Adrenal gland (tissue), 5 donors: ENCODE measurements around the gene ACER1.

ENCODE experiments used
- POLR2A ChIP-seq, 2 donors: fragments of 450-650 bp; IDR thresholded peaks; one replicate each; pipeline ENCODE4 v1.6.1; 2017; ENCODE audit warnings: antibody characterized with exemption in 2 of 2, mild to moderate bottlenecking in 2 of 2, moderate library complexity in 1 of 2
- TF ChIP-seq, protein P1 (sequence below), 6 experiments: fragments of 450-650 bp in 4 of 6; fragments of 200-600 bp in 2 of 6; sonication (generic) in 1 of 6; IDR thresholded peaks; 1 replicate in 5 of 6; 2 replicates in 1 of 6; pipeline versions ENCODE4 v1.5.1 to v1.8.0; 2016 to 2021; ENCODE audit warnings: antibody characterized with exemption in 6 of 6, mild to moderate bottlenecking in 2 of 6, moderate library complexity in 1 of 6
- donor health status: DM: no; HTN: no; CAD: no.

GRCh38 chr19:6297202-6297601 lies 36.2 kb downstream of the ACER1 start:
- no peak for TF ChIP-seq POLR2A (IDR thresholded peaks at IDR 0.05)
- TF ChIP-seq, protein P1, sequence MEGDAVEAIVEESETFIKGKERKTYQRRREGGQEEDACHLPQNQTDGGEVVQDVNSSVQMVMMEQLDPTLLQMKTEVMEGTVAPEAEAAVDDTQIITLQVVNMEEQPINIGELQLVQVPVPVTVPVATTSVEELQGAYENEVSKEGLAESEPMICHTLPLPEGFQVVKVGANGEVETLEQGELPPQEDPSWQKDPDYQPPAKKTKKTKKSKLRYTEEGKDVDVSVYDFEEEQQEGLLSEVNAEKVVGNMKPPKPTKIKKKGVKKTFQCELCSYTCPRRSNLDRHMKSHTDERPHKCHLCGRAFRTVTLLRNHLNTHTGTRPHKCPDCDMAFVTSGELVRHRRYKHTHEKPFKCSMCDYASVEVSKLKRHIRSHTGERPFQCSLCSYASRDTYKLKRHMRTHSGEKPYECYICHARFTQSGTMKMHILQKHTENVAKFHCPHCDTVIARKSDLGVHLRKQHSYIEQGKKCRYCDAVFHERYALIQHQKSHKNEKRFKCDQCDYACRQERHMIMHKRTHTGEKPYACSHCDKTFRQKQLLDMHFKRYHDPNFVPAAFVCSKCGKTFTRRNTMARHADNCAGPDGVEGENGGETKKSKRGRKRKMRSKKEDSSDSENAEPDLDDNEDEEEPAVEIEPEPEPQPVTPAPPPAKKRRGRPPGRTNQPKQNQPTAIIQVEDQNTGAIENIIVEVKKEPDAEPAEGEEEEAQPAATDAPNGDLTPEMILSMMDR (IDR thresholded peaks at IDR 0.05): no peak
